GM12801 (cell line): ENCODE results near the gene ETF1.

Experiments used
- TF ChIP-seq, protein P1 (sequence below): IDR thresholded peaks from one replicate; pipeline ENCODE4 v1.5.1; 2011; ENCODE audit warnings: control low read depth; ENCODE audit not compliant: insufficient read length; ENCODE audit errors: extremely low read depth

Gene ETF1

DNA sequence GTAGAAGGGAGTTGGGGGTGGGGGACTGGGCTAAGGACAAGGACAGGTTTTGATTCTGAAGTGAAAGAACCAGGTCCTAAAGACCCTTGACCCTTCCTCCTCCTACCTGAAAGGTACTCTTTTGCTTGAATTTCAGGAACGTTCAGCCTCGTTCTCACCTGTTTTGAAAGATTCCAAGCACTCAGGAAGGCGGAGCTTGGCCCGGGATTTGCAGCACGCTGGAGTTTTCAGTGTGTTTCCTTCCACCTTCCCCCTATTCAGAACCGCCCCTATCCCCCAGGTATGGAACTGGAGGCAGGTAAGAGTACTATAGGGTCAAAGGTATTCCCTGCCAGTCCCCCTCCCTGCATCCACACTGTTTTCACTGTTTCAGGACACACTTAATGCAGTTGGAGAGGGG is 70.7 kb downstream of the ETF1 start:
- TF ChIP-seq, protein P1, sequence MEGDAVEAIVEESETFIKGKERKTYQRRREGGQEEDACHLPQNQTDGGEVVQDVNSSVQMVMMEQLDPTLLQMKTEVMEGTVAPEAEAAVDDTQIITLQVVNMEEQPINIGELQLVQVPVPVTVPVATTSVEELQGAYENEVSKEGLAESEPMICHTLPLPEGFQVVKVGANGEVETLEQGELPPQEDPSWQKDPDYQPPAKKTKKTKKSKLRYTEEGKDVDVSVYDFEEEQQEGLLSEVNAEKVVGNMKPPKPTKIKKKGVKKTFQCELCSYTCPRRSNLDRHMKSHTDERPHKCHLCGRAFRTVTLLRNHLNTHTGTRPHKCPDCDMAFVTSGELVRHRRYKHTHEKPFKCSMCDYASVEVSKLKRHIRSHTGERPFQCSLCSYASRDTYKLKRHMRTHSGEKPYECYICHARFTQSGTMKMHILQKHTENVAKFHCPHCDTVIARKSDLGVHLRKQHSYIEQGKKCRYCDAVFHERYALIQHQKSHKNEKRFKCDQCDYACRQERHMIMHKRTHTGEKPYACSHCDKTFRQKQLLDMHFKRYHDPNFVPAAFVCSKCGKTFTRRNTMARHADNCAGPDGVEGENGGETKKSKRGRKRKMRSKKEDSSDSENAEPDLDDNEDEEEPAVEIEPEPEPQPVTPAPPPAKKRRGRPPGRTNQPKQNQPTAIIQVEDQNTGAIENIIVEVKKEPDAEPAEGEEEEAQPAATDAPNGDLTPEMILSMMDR = no peak

DNA sequence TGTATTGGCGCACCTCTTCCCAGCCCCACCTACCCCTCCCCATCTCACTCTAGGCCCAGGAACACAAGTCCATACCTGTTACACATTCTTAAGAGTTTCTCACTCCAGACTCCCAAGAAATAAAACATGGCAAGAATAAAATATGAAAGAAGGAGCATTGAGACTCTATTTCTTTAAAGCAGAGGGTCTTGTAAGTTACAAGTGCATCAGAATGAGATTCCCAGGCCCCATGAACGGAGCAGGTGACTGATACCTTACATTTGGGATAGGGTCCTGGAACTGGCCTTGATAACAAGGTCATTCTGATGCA is 72.0 kb downstream of the ETF1 start:
- TF ChIP-seq, protein P1 = no peak

DNA sequence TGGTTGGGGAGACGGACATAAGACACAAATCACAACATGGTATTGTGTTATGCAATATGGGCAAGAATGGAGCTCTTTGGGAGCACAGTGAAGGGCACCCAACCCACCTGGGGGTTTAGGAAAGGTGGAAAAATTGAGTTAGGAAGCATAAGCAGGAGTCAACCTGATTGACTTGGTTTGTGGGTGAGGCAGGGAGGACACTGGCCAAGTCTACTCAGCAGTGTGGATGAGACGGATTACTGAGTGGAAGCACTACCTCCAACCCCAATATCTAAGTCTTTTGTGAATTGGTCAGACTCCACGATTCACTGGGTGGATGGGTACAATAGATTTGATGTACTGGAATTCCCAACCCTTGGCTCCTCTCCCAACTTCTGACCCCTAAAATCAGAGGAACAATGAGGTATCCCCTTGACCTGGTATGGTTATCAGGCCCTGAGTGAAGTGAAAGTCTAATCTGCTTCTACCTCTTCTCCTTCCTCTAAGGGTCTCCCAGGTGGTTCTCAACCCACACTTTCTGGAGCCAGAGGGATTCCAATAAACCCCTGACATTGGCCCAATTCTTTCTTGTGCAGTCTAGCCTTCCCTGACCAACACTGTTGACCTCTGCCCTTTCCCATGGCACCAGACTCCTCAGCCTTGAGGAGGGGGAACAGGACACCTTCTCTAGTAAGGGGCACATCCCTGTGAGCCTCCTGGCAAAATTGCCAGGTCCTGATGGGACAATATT is 72.5 kb downstream of the ETF1 start:
- TF ChIP-seq, protein P1 = no peak

DNA sequence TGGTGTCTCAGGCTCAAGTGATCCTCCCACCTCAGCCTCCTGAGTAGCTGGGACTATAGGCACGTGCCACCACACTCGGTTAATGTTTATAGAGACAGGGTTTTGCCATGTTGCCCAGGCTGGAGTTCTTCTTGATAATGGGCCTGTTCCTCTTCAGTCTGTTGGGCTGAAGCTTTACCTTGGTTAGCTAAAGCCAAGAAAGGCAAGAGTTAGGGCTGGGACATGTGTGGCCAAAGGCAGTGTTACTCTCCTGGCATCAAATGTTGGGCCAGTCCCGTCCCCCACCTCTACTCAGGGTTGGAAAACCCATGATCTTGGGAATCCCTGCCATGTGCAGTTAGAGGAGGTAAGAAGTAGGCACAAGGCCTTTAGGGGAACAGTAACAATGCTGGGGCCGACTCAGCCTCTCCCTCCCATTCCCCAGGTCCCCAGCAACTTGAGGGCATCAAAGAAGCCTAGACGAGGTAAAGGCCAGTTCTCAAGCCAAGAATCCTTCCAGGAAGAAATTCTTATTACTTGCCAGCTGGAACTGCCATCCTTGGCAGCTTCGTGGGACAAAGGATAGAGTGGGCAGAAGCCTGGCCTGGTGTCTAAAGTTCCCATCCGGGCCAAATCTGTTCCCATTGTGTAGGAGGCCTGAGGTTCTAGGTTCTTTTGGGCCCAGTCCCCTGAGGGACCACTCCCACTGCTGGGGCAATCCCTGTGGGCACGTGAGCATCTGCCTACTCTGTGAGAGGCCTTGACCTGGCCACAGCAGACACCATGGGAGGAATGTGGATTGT is 73.3 kb downstream of the ETF1 start:
- TF ChIP-seq, protein P1 = no peak

DNA sequence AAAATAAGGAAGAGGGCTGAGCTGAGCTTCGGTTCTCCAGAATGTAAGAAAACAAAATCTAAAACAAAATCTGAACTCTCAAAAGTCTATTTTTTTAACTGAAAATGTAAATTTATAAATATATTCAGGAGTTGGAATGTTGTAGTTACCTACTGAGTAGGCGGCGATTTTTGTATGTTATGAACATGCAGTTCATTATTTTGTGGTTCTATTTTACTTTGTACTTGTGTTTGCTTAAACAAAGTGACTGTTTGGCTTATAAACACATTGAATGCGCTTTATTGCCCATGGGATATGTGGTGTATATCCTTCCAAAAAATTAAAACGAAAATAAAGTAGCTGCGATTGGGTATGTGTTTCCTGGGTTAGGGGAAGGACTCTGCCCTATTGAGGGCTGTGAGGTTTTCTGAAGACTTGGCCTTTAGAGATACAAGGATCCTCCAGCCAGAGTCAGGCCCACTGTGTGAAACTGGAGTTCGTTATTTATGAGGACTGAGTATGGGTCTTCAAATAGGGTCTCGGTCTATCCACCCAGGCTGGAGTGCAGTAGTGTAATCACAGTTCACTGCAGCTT is 74.0 kb downstream of the ETF1 start:
- TF ChIP-seq, protein P1 = no peak

DNA sequence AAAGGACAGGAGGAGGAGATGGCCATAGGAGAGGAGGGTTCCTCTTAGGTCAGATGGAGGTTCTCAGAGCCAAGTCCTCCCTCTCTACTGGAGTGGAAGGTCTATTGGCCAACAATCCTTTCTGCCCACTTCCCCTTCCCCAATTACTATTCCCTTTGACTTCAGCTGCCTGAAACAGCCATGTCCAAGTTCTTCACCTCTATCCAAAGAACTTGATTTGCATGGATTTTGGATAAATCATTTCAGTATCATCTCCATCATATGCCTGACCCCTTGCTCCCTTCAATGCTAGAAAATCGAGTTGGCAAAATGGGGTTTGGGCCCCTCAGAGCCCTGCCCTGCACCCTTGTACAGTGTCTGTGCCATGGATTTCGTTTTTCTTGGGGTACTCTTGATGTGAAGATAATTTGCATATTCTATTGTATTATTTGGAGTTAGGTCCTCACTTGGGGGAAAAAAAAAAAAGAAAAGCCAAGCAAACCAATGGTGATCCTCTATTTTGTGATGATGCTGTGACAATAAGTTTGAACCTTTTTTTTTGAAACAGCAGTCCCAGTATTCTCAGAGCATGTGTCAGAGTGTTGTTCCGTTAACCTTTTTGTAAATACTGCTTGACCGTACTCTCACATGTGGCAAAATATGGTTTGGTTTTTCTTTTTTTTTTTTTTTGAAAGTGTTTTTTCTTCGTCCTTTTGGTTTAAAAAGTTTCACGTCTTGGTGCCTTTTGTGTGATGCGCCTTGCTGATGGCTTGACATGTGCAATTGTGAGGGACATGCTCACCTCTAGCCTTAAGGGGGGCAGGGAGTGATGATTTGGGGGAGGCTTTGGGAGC is 74.7 kb downstream of the ETF1 start:
- TF ChIP-seq, protein P1 = no peak

DNA sequence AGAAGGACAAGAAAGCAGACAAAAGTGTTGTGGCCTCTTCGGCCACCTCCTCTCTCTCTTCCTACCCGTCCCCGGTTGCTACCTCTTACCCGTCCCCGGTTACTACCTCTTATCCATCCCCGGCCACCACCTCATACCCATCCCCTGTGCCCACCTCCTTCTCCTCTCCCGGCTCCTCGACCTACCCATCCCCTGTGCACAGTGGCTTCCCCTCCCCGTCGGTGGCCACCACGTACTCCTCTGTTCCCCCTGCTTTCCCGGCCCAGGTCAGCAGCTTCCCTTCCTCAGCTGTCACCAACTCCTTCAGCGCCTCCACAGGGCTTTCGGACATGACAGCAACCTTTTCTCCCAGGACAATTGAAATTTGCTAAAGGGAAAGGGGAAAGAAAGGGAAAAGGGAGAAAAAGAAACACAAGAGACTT is 75.3 kb downstream of the ETF1 start:
- TF ChIP-seq, protein P1 = no peak
